CD4-positive, CD25-positive, alpha-beta regulatory T cell (primary cell): ENCODE results near the gene PAM16. TPM values are rescaled to one million over a fixed set of nuclear protein-coding genes. Genes with fewer than 3 reads are reported as not detected.
A peak's percentile ranks its signal among the peaks of the same experiment; 100 is the strongest.

Experiments
- ATAC-seq, 2 donors: fragments of 150-1000 bp; cut with Tn5 transposase; one replicate each; pipeline ENCODE4 v1.10.0; 2021; ENCODE audit warnings: low read depth in 2 of 2, moderate number of reproducible peaks in 2 of 2, moderate library complexity in 1 of 2
- DNase-seq, 3 donors: peaks; one replicate each; pipeline versions ENCODE4 v3.0.0 to v3.0.0-alpha.2; 2012 to 2022; ENCODE audit warnings: mixed read lengths in 1 of 3
- H3K27ac ChIP-seq: one replicate; pipeline ENCODE4 v1.7.0; 2013; ENCODE audit warnings: mild to moderate bottlenecking, low read length; ENCODE audit not compliant: insufficient read depth, poor library complexity, severe bottlenecking
- H3K27me3 ChIP-seq: one replicate; pipeline ENCODE4 v1.7.0; 2013; ENCODE audit warnings: low read length; ENCODE audit not compliant: control insufficient read depth, insufficient read depth
- H3K36me3 ChIP-seq: one replicate; pipeline ENCODE4 v1.7.0; 2013; ENCODE audit warnings: mild to moderate bottlenecking, low read length, moderate library complexity; ENCODE audit not compliant: control insufficient read depth, insufficient read depth
- H3K4me1 ChIP-seq: 2 replicates; pipeline ENCODE4 v1.7.0; 2013; ENCODE audit warnings: mild to moderate bottlenecking, low read length; ENCODE audit not compliant: insufficient read depth, control insufficient read depth, poor library complexity, severe bottlenecking
- H3K4me3 ChIP-seq: one replicate; pipeline ENCODE4 v1.7.0; 2013; ENCODE audit warnings: low read depth, mild to moderate bottlenecking, low read length, moderate library complexity
- H3K9me3 ChIP-seq, 2 experiments: 1 replicate in 1 of 2; 2 replicates in 1 of 2; pipeline ENCODE4 v1.7.0; 2013; ENCODE audit warnings: low read length in 2 of 2, mild to moderate bottlenecking in 1 of 2, moderate library complexity in 1 of 2; ENCODE audit not compliant: control insufficient read depth in 2 of 2
- H3K27ac Mint-ChIP-seq, 3 donors: one replicate each; pipeline ENCODE4 v1.8.0; 2020 to 2022; ENCODE audit warnings: mild to moderate bottlenecking in 3 of 3, mixed read lengths in 3 of 3, moderate library complexity in 2 of 3
- H3K27me3 Mint-ChIP-seq: one replicate; pipeline ENCODE4 v1.8.0; 2022; ENCODE audit warnings: mild to moderate bottlenecking, mixed read lengths
- H3K36me3 Mint-ChIP-seq: one replicate; pipeline ENCODE4 v1.8.0; 2020; ENCODE audit warnings: mixed read lengths
- H3K4me1 Mint-ChIP-seq, 4 donors: one replicate each; pipeline ENCODE4 v1.8.0; 2020 to 2022; ENCODE audit warnings: mixed read lengths in 4 of 4, mild to moderate bottlenecking in 1 of 4
- H3K4me3 Mint-ChIP-seq, 4 donors: one replicate each; pipeline ENCODE4 v1.8.0; 2020 to 2022; ENCODE audit warnings: mild to moderate bottlenecking in 4 of 4, mixed read lengths in 4 of 4, moderate library complexity in 3 of 4
- H3K9me3 Mint-ChIP-seq, 7 donors: one replicate each; pipeline ENCODE4 v1.8.0; 2020 to 2022; ENCODE audit warnings: mixed read lengths in 7 of 7, mild to moderate bottlenecking in 3 of 7, moderate library complexity in 2 of 7
- polyA plus RNA-seq, 4 donors: library from polyadenylated mRNA; unstranded; fragments of 300-500 nt; fragmentation: Illumina TruSeq; gene quantifications; one replicate each; pipeline ENCODE4 v1.2.3, GENCODE V29; 2021
- total RNA-seq: library from RNA; stranded (reverse); gene quantifications from one replicate; pipeline ENCODE4 v1.2.3, GENCODE V29; 2022

Gene PAM16
- total and polyA plus RNA-seq, 5 donors from 2014 or later = 26.2 to 44.9 (median 39.6) TPM

GRCh38 chr16:4315186-4316107, 35.7 kb downstream of the PAM16 start, which contains the start of gene GLIS2:
GLIS2 (plus strand) TSS chr16:4316067; CDS start chr16:4332281, 16,214 bp downstream.
- no peaks in the 10 kb centered on the region for H3K36me3 Mint-ChIP-seq
- peak within 1 kb of the TSS in 1 of 3 donors; percentile 71 for H3K27ac Mint-ChIP-seq

GRCh38 chr16:4314532-4315185, 36.5 kb downstream of the PAM16 start:
- DNase-seq = peak in 2 of 3 donors; percentile 39 to 50
- H3K4me1 ChIP-seq = peaks cover 31% of the 10 kb centered on the region
- Mint-ChIP-seq H3K4me1 (peaks cover 4 to 17% (median 7%) of the 10 kb centered on the region in 4 donors), H3K4me3 (peak overlapping the region; percentile 88 to 96 (median 92)), H3K36me3 (no peaks in the 10 kb centered on the region), H3K9me3 (peaks cover 0 to 2% (median 0%) of the 10 kb centered on the region in 7 donors), H3K27ac (peak overlapping the region in 2 of 3 donors; percentile 71 to 90), H3K27me3 (peaks cover 18% of the 10 kb centered on the region)
- no peak overlapping the region for H3K27ac ChIP-seq
- H3K27me3 ChIP-seq = peaks cover 6% of the 10 kb centered on the region
- peak in 1 of 2 donors; percentile 21 for ATAC-seq
- no peaks in the 10 kb centered on the region for H3K9me3 ChIP-seq
- H3K36me3 ChIP-seq = no peaks in the 10 kb centered on the region
- H3K4me3 ChIP-seq = no peak overlapping the region

More at GRCh38 chr16:4315186-4316107, 35.7 kb downstream of the PAM16 start, which contains the start of gene GLIS2:
- Histone ChIP-seq H3K9me3 (no peaks in the 10 kb centered on the region), H3K27ac (no peak within 1 kb of the TSS), H3K4me3 (no peak within 1 kb of the TSS), H3K36me3 (no peaks in the 10 kb centered on the region), H3K4me1 (peaks cover 34% of the 10 kb centered on the region), H3K27me3 (peaks cover 6% of the 10 kb centered on the region)
- H3K4me1 Mint-ChIP-seq = peaks cover 4 to 17% (median 7%) of the 10 kb centered on the region in 4 donors
- peak in 1 of 3 donors; percentile 38 for DNase-seq
- H3K9me3 Mint-ChIP-seq = peaks cover 0 to 2% (median 0%) of the 10 kb centered on the region in 7 donors
- H3K4me3 Mint-ChIP-seq = peak within 1 kb of the TSS; percentile 88 to 96 (median 92)
- H3K27me3 Mint-ChIP-seq = peaks cover 18% of the 10 kb centered on the region
- no peak for ATAC-seq

- Mint-ChIP-seq H3K4me3 (peak overlapping the region; percentile 32 to 96 (median 90)), H3K27ac (peak overlapping the region in 1 of 3 donors; percentile 71), H3K27me3 (peaks cover 18% of the 10 kb centered on the region), H3K4me1 (peaks cover 4 to 14% (median 7%) of the 10 kb centered on the region in 4 donors), H3K9me3 (peaks cover 0 to 2% (median 0%) of the 10 kb centered on the region in 7 donors), H3K36me3 (no peaks in the 10 kb centered on the region)
- no peaks in the 10 kb centered on the region for H3K9me3 ChIP-seq
- peaks cover 23% of the 10 kb centered on the region for H3K4me1 ChIP-seq
- DNase-seq (peak in 1 of 3 donors; percentile 39), ATAC-seq (no peak)
- no peak overlapping the region for H3K27ac ChIP-seq
- H3K36me3 ChIP-seq = no peaks in the 10 kb centered on the region
- no peak overlapping the region for H3K4me3 ChIP-seq
- peaks cover 6% of the 10 kb centered on the region for H3K27me3 ChIP-seq
Measured at GRCh38 chr16:4313563-4314531, 37.3 kb downstream of the PAM16 start.

GRCh38 chr16:4309833-4310266, 41.3 kb downstream of the PAM16 start:
- no peak for ATAC-seq
- no peaks in the 10 kb centered on the region for H3K36me3 Mint-ChIP-seq
- H3K4me3 Mint-ChIP-seq = peak overlapping the region in 3 of 4 donors; percentile 28 to 85 (median 74)

GRCh38 chr16:4309102-4309832, 41.9 kb downstream of the PAM16 start:
- peak overlapping the region; percentile 48 to 94 (median 87) for H3K4me3 Mint-ChIP-seq
- no peak for DNase-seq
- Histone ChIP-seq H3K4me1 (peaks cover 30% of the 10 kb centered on the region), H3K36me3 (no peaks in the 10 kb centered on the region), H3K4me3 (no peak overlapping the region), H3K9me3 (no peaks in the 10 kb centered on the region), H3K27me3 (peaks cover 2% of the 10 kb centered on the region), H3K27ac (no peak overlapping the region)
- peaks cover 3 to 32% (median 14%) of the 10 kb centered on the region in 4 donors for H3K4me1 Mint-ChIP-seq
- ATAC-seq = no peak
- peak overlapping the region; percentile 15 to 98 (median 40) for H3K27ac Mint-ChIP-seq
- H3K27me3 Mint-ChIP-seq = peaks cover 10% of the 10 kb centered on the region
- no peaks in the 10 kb centered on the region for H3K9me3 Mint-ChIP-seq
- H3K36me3 Mint-ChIP-seq = no peaks in the 10 kb centered on the region

More at GRCh38 chr16:4309833-4310266, 41.3 kb downstream of the PAM16 start:
- Histone ChIP-seq H3K4me1 (peaks cover 35% of the 10 kb centered on the region), H3K36me3 (no peaks in the 10 kb centered on the region), H3K27ac (no peak overlapping the region), H3K9me3 (no peaks in the 10 kb centered on the region), H3K27me3 (peaks cover 6% of the 10 kb centered on the region), H3K4me3 (no peak overlapping the region)
- peak; percentile 29 to 61 (median 41) for DNase-seq
- Mint-ChIP-seq H3K4me1 (peaks cover 4 to 37% (median 19%) of the 10 kb centered on the region in 4 donors), H3K9me3 (peaks cover 0 to 2% (median 0%) of the 10 kb centered on the region in 7 donors), H3K27me3 (peaks cover 15% of the 10 kb centered on the region), H3K27ac (no peak overlapping the region)

- Mint-ChIP-seq H3K4me1 (peaks cover 0 to 35% (median 12%) of the 10 kb centered on the region in 4 donors), H3K4me3 (peak overlapping the region; percentile 85 to 94 (median 93)), H3K9me3 (no peaks in the 10 kb centered on the region), H3K36me3 (no peaks in the 10 kb centered on the region), H3K27me3 (no peaks in the 10 kb centered on the region), H3K27ac (peak overlapping the region; percentile 95 to 98 (median 96))
- peak; percentile 97 to 98 (median 97) for DNase-seq
- Histone ChIP-seq H3K4me3 (peak overlapping the region; percentile 85), H3K36me3 (no peaks in the 10 kb centered on the region), H3K27me3 (no peaks in the 10 kb centered on the region), H3K9me3 (no peaks in the 10 kb centered on the region), H3K27ac (peak overlapping the region; percentile 90), H3K4me1 (peaks cover 25% of the 10 kb centered on the region)
- peak; percentile 92 to 94 for ATAC-seq
Measured at GRCh38 chr16:4307215-4308037, 43.7 kb downstream of the PAM16 start.
